Testis (tissue), 2 donors: Measurements from ENCODE around the gene GMDS.

Experiments
- POLR2A ChIP-seq: fragments of 450-650 bp; IDR thresholded peaks from one replicate; pipeline ENCODE4 v1.6.1; 2017; ENCODE audit warnings: antibody characterized with exemption, mild to moderate bottlenecking, moderate library complexity
- TF ChIP-seq, protein P1 (sequence below), 3 experiments: fragments of 450-650 bp in 2 of 3; fragments of 200-600 bp in 1 of 3; sonication (generic) in 1 of 3; IDR thresholded peaks; one replicate each; pipeline ENCODE4 v1.5.1; 2016 to 2019; ENCODE audit warnings: antibody characterized with exemption in 3 of 3, mild to moderate bottlenecking in 2 of 3, moderate library complexity in 1 of 3

DNA sequence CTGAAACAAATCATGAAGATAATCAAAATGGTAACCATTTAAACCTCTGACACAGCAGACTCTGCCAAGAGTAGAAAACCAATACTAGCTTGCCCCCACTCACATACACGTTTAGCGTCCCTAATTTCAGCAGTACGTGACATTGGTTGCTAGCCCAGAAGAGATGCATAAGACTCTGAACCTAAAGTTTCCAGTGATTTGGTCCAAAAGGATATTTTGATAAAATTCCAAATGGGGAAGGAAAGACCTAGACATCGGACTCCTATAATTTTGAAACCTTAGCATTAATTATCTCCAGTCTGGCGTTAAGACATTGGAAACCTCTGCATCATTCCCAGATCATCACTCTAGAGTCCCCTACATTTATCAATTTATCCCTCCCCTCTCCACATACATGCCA, 98.1 kb downstream of the GMDS start:
- TF ChIP-seq, protein P1, sequence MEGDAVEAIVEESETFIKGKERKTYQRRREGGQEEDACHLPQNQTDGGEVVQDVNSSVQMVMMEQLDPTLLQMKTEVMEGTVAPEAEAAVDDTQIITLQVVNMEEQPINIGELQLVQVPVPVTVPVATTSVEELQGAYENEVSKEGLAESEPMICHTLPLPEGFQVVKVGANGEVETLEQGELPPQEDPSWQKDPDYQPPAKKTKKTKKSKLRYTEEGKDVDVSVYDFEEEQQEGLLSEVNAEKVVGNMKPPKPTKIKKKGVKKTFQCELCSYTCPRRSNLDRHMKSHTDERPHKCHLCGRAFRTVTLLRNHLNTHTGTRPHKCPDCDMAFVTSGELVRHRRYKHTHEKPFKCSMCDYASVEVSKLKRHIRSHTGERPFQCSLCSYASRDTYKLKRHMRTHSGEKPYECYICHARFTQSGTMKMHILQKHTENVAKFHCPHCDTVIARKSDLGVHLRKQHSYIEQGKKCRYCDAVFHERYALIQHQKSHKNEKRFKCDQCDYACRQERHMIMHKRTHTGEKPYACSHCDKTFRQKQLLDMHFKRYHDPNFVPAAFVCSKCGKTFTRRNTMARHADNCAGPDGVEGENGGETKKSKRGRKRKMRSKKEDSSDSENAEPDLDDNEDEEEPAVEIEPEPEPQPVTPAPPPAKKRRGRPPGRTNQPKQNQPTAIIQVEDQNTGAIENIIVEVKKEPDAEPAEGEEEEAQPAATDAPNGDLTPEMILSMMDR (IDR thresholded peaks at IDR 0.05): no peak
- TF ChIP-seq POLR2A: no peak
